Fibroblast of skin of scalp (primary cell): ENCODE results near the gene LDLR.
"Not testable (repeated sequence)": the region's sequence is repeated elsewhere in the genome, so short reads cannot be mapped to it uniquely, and the experiment has no call there.

Experiments used
- DNase-seq: peaks from one replicate; pipeline ENCODE4 v3.0.0-alpha.2; 2013

The LDLR gene

GRCh38 chr19:11106477-11106876 is 17.2 kb downstream of the LDLR start:
- DNase-seq = no peak

GRCh38 chr19:11108746-11109145 is 19.5 kb downstream of the LDLR start:
- DNase-seq = no peak

GRCh38 chr19:11111117-11111770 is 22.0 kb downstream of the LDLR start:
- DNase-seq = no peak

GRCh38 chr19:11111771-11112144 is 22.5 kb downstream of the LDLR start:
- no peak for DNase-seq

- no peak for DNase-seq
These were observed 24.0 kb downstream of the LDLR start for GRCh38 chr19:11113140-11113708.

GRCh38 chr19:11115042-11115441 is 25.8 kb downstream of the LDLR start:
- no peak for DNase-seq

- DNase-seq = no peak
These were observed 26.7 kb downstream of the LDLR start for GRCh38 chr19:11115895-11116446.

- DNase-seq = no peak
These were observed 27.2 kb downstream of the LDLR start for GRCh38 chr19:11116507-11116906.

GRCh38 chr19:11121963-11122362 is 32.7 kb downstream of the LDLR start:
- not testable (repeated sequence) for DNase-seq

- DNase-seq = no peak
These were observed 33.9 kb downstream of the LDLR start for GRCh38 chr19:11123114-11123513.

- not testable (repeated sequence) for DNase-seq
These were observed 34.9 kb downstream of the LDLR start for GRCh38 chr19:11124157-11124556.

- peak; percentile 73 for DNase-seq
These were observed 36.9 kb downstream of the LDLR start for GRCh38 chr19:11125994-11126685.

- no peak for DNase-seq
These were observed 38.6 kb downstream of the LDLR start for GRCh38 chr19:11127905-11128304.

GRCh38 chr19:11130824-11131455 is 41.7 kb downstream of the LDLR start:
- DNase-seq = peak; percentile 64

- no peak for DNase-seq
These were observed 42.2 kb downstream of the LDLR start for GRCh38 chr19:11131471-11131870.

- DNase-seq = no peak
These were observed 47.3 kb downstream of the LDLR start for GRCh38 chr19:11136400-11137101.

GRCh38 chr19:11137542-11138384 is 48.5 kb downstream of the LDLR start:
- DNase-seq = peak; percentile 94

GRCh38 chr19:11138601-11139300 is 49.5 kb downstream of the LDLR start:
- DNase-seq = peak; percentile 90

GRCh38 chr19:11140023-11140538 is 50.8 kb downstream of the LDLR start:
- DNase-seq = not testable (repeated sequence)

- DNase-seq = no peak
These were observed 51.6 kb downstream of the LDLR start for GRCh38 chr19:11140896-11141295.
